ENCODE data around the gene COL5A2.

The COL5A2 gene

DNA sequence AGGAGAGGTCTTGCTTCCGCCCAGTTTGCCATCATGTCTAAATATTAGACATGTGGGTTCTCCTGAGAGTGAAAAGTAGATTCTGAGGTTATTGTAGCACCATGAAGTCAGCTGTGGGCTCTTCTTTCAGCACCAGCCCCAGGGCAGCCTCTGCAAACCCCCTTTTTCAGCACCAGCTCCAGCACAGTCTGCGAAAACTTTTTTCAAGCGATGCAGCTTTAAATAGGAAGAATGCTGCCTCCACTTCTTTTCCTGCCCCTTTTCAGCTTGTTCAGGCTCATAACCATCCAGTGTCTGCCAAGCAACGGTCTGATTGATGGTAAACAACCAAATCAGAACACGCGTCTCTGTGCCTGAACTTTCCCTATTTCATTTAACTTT, at the start of gene COL5A2:
Gene COL5A2, minus strand, starts transcription at position 192 of the 381 bp plus-strand sequence. Its CDS starts 157 bp downstream, at position 35.
- Histone ChIP-seq H3K4me3 (ENCODE audit: low read length) (peak within 1 kb of the TSS; percentile 81), H3K36me3 (ENCODE audit: insufficient read depth, low read depth, low read length) (no peaks in the 10 kb centered on the region), H3K27me3 (ENCODE audit: insufficient read depth, low read length) (no peaks in the 10 kb centered on the region), H3K9ac (ENCODE audit: low read depth, low read length) (peak within 1 kb of the TSS; percentile 69; the same call in 1 of the 2 replicates), H3K27ac (ENCODE audit: low read length) (peak within 1 kb of the TSS; percentile 1), H3K4me1 (ENCODE audit: insufficient read depth, low read length) (peaks cover 16% of the 10 kb centered on the region), H3K9me3 (ENCODE audit: insufficient read depth, low read depth, low read length) (no peaks in the 10 kb centered on the region)

DNA sequence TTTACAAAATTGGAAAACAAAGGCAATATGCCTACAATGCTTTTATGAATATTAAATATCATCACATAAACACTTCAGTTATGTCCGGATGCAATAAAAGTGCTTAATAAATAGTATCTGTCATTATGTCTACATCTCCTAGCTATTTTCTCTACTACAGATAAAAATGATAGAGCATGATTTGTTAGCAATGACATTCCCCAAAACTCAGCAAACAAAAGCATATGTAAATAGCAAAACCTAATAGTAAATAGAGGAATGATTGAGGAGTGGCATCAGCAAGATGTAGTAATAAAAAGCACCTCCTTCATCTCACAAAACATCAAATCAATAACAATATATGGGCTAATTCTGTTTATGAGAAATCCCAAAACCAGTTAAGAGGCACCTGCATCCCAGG, 46.5 kb upstream of the COL5A2 start:
- H3K4me3 ChIP-seq (ENCODE audit: low read length) = no peak overlapping the region
- no peaks in the 10 kb centered on the region for H3K27me3 ChIP-seq (ENCODE audit: insufficient read depth, low read length)
- no peaks in the 10 kb centered on the region for H3K9me3 ChIP-seq (ENCODE audit: insufficient read depth, low read depth, low read length)
- H3K27ac ChIP-seq (ENCODE audit: low read length) = no peak overlapping the region
- no peaks in the 10 kb centered on the region for H3K36me3 ChIP-seq (ENCODE audit: insufficient read depth, low read depth, low read length)
- H3K9ac ChIP-seq (ENCODE audit: low read depth, low read length) = no peak overlapping the region
- H3K4me1 ChIP-seq (ENCODE audit: insufficient read depth, low read length) = peaks cover 3% of the 10 kb centered on the region; the same call in 1 of the 2 replicates

DNA sequence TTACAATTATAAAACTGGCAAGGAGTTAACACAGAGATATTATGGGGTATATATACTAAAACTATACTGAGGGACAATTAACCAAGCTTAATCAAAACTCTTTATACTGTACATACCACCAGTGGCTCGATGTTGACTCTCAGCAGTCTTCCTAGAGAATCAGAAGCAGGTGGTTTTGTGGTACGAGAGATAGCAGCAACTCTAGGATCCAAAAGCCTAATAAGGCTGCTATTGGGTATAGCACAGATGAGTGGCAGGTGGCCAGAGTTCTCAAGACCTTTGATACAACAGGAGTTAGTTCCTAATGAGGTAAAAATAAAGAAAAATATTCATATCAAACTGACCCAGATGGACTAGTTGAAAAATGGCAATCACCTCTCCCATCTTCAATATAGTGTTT, 45.5 kb upstream of the COL5A2 start:
- no peak overlapping the region for H3K4me3 ChIP-seq (ENCODE audit: low read length)

DNA sequence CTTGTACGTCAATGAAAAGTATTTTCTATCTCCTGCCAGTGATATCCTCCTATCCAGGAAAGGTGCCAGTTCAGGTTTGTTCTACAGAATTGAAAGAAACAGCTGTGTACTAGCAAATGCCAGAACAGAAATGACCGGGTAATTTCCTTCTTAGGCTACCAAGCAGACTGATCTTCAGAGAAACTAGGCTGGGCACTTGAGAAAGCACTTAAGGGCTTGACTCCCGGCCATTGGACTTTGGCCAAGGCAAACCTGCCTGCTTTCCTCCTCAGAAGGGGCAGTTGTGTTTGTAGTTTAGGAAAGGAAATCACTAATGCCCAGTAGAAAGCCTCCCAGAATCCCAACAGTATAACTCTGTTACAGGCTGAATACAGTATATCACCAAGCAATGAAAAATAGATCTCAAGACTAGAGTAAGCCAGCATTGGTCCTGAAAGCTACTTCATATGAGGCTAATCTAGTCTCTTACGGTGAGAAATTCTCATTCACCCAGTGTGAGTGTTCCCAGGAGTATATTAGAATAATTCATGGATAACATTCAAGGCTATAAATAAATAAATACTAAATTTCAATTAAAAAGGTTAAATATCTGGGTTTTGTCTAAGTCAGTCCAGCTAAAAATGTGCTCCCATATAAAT, 43.0 kb upstream of the COL5A2 start:
- H3K4me3 ChIP-seq (ENCODE audit: low read length) = no peak overlapping the region
- no peak overlapping the region for H3K27ac ChIP-seq (ENCODE audit: low read length)
- H3K9ac ChIP-seq (ENCODE audit: low read depth, low read length) = no peak overlapping the region
- no peaks in the 10 kb centered on the region for H3K9me3 ChIP-seq (ENCODE audit: insufficient read depth, low read depth, low read length)
- peaks cover 10% of the 10 kb centered on the region for H3K4me1 ChIP-seq (ENCODE audit: insufficient read depth, low read length)
- H3K36me3 ChIP-seq (ENCODE audit: insufficient read depth, low read depth, low read length) = no peaks in the 10 kb centered on the region
- no peaks in the 10 kb centered on the region for H3K27me3 ChIP-seq (ENCODE audit: insufficient read depth, low read length)

More for the DNA sequence above, 45.5 kb upstream of the COL5A2 start:
- H3K36me3 ChIP-seq (ENCODE audit: insufficient read depth, low read depth, low read length) = no peaks in the 10 kb centered on the region
- H3K9ac ChIP-seq (ENCODE audit: low read depth, low read length) = no peak overlapping the region
- no peaks in the 10 kb centered on the region for H3K27me3 ChIP-seq (ENCODE audit: insufficient read depth, low read length)
- no peaks in the 10 kb centered on the region for H3K9me3 ChIP-seq (ENCODE audit: insufficient read depth, low read depth, low read length)
- H3K27ac ChIP-seq (ENCODE audit: low read length) = no peak overlapping the region
- peaks cover 3% of the 10 kb centered on the region; the same call in 1 of the 2 replicates for H3K4me1 ChIP-seq (ENCODE audit: insufficient read depth, low read length)

DNA sequence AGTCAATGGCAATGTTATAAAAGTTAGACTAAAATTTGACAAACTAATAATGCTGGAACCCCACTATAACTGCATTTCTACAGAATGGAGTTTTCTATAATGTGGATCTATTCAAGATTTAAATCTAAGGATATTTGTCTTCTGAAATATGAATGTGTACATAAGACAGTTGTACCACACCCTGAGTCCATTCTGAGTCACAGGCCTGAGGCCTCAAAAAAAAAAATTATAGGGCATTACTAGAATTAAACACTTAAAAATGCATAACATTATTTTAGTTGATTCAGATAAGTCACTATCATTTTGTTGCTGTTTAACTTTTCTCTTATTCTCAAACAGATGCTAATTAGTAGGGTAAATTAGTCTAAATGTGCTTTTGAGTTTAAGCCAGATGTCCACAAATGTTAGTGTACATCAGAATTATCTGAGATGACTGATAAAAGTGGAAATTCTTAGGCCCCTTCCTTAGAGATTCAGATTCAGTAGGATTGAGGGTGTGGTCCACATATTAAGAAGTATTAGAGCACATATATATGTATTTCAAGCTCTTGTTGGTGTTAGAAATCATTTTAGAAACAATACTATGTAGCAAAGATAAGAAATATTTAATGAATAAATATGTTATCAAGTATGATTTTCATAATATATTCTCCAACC, 42.4 kb upstream of the COL5A2 start:
- H3K9ac ChIP-seq (ENCODE audit: low read depth, low read length) = no peak overlapping the region
- peaks cover 17% of the 10 kb centered on the region for H3K4me1 ChIP-seq (ENCODE audit: insufficient read depth, low read length)
- no peak overlapping the region for H3K4me3 ChIP-seq (ENCODE audit: low read length)
- no peaks in the 10 kb centered on the region for H3K36me3 ChIP-seq (ENCODE audit: insufficient read depth, low read depth, low read length)
- no peaks in the 10 kb centered on the region for H3K27me3 ChIP-seq (ENCODE audit: insufficient read depth, low read length)
- H3K9me3 ChIP-seq (ENCODE audit: insufficient read depth, low read depth, low read length) = no peaks in the 10 kb centered on the region
- H3K27ac ChIP-seq (ENCODE audit: low read length) = no peak overlapping the region

DNA sequence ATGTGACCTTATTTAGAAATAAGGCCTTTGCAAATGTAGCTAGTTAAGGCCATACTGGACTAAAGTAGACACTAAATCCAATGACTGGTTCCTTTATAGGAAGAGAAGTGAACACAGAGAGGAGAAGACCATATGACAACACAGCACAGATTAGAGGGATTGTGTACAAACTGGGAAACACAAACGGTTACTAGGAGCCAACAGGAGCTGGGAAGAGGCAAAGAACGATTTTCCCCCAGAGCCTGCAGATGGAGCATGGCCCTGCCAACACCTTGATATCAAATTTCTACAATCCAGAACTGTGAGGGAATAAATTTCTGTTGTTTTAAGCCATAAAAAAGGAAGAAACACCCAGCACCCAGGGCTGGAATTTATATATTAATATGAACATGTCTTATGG, 38.7 kb upstream of the COL5A2 start:
- H3K4me1 ChIP-seq (ENCODE audit: insufficient read depth, low read length) = peaks cover 42% of the 10 kb centered on the region

DNA sequence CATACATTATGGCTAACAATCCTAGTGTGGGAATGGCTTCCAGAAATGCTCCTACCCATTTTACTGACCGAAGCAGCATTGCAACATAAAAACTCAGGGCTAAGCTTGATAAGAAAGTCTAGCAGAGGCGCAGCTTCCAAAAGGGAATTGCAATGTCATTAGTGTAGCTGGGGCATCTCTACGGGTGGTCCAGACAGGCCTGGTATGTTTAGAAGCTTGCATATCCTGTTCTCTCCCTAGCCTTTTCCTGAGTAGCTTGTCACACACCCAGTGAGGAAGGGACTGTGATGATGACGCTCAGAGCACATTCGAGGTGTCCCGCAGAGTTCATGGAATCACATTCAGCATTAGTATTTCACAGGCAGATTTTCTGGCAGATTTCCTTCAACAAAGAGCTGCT, 38.0 kb upstream of the COL5A2 start:
- peaks cover 41% of the 10 kb centered on the region for H3K4me1 ChIP-seq (ENCODE audit: insufficient read depth, low read length)
- no peaks in the 10 kb centered on the region for H3K9me3 ChIP-seq (ENCODE audit: insufficient read depth, low read depth, low read length)
- peak overlapping the region; percentile 63; the same call in 1 of the 2 replicates for H3K9ac ChIP-seq (ENCODE audit: low read depth, low read length)
- peak overlapping the region; percentile 97 for H3K27ac ChIP-seq (ENCODE audit: low read length)
- H3K4me3 ChIP-seq (ENCODE audit: low read length) = peak overlapping the region; percentile 4
- H3K27me3 ChIP-seq (ENCODE audit: insufficient read depth, low read length) = no peaks in the 10 kb centered on the region
- no peaks in the 10 kb centered on the region for H3K36me3 ChIP-seq (ENCODE audit: insufficient read depth, low read depth, low read length)

More for the DNA sequence above, 38.7 kb upstream of the COL5A2 start:
- Histone ChIP-seq H3K9ac (ENCODE audit: low read depth, low read length) (peak overlapping the region; percentile 33; the same call in 1 of the 2 replicates), H3K9me3 (ENCODE audit: insufficient read depth, low read depth, low read length) (no peaks in the 10 kb centered on the region), H3K27ac (ENCODE audit: low read length) (no peak overlapping the region), H3K4me3 (ENCODE audit: low read length) (peak overlapping the region; percentile 4; the same call in 1 of the 2 replicates), H3K27me3 (ENCODE audit: insufficient read depth, low read length) (no peaks in the 10 kb centered on the region), H3K36me3 (ENCODE audit: insufficient read depth, low read depth, low read length) (no peaks in the 10 kb centered on the region)

DNA sequence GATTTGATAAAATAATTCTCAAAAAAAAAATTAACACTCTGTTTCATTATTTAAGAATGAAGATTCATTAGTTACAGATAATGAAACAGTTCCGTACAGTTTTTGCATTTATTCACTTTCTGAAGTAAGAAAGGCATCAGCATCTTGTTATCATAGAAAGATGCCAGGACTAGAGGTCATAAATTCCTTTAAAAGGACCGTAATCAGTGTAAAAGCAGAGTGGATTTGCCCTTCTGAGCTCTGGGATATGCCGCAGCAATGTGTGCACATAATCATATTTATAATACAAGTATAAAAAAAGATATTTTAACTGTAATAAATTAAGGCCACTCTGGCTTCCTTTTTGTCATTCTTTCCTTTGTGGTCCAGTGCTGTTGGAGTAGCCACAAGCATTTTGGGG, 37.5 kb upstream of the COL5A2 start:
- Histone ChIP-seq H3K36me3 (ENCODE audit: insufficient read depth, low read depth, low read length) (no peaks in the 10 kb centered on the region), H3K9ac (ENCODE audit: low read depth, low read length) (peak overlapping the region; percentile 63; the same call in 1 of the 2 replicates), H3K27me3 (ENCODE audit: insufficient read depth, low read length) (no peaks in the 10 kb centered on the region), H3K27ac (ENCODE audit: low read length) (peak overlapping the region; percentile 97), H3K4me3 (ENCODE audit: low read length) (peak overlapping the region; percentile 4; the same call in 1 of the 2 replicates), H3K9me3 (ENCODE audit: insufficient read depth, low read depth, low read length) (no peaks in the 10 kb centered on the region), H3K4me1 (ENCODE audit: insufficient read depth, low read length) (peaks cover 40% of the 10 kb centered on the region)

DNA sequence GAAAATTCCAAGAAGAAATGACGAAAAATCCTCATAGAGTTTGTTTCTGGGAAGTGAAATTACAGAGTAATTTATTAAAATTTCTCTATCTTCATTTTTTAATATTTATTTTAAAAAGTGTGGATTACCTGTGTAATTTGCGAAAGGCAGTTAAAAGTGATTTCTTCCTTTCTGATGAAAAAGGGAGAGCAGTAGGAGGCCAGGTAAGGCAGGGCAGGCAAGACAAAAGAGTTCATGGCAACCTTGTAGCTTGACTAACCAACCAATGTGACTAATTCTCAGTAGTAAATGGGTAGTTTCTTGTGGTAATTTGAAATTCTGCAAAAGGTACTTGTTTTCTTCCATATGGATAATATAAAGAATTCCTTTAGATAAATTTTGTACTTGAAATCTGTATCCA, 34.9 kb upstream of the COL5A2 start:
- Histone ChIP-seq H3K27me3 (ENCODE audit: insufficient read depth, low read length) (no peaks in the 10 kb centered on the region), H3K4me3 (ENCODE audit: low read length) (no peak overlapping the region), H3K9me3 (ENCODE audit: insufficient read depth, low read depth, low read length) (no peaks in the 10 kb centered on the region), H3K36me3 (ENCODE audit: insufficient read depth, low read depth, low read length) (no peaks in the 10 kb centered on the region), H3K9ac (ENCODE audit: low read depth, low read length) (no peak overlapping the region), H3K27ac (ENCODE audit: low read length) (no peak overlapping the region), H3K4me1 (ENCODE audit: insufficient read depth, low read length) (peaks cover 55% of the 10 kb centered on the region)

DNA sequence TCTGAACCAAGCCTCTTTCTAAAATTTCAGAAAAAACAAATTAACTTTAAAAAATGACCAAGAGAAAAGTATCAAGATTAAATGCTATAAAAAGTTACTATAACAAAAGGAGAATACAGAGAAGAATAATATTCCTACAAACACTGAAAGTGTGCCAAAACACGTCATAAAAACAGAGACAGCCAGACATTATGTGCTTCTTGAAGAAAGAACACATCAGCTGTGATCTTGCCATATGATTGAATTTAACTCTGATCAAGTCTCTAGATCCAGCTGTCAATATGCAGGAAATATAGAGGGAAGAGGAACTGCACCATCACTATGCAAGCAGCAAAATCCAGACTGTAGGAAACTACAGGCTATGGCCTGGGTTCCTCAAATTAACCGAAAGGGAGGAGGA, 33.7 kb upstream of the COL5A2 start:
- no peaks in the 10 kb centered on the region for H3K9me3 ChIP-seq (ENCODE audit: insufficient read depth, low read depth, low read length)
- H3K27ac ChIP-seq (ENCODE audit: low read length) = no peak overlapping the region
- no peaks in the 10 kb centered on the region for H3K27me3 ChIP-seq (ENCODE audit: insufficient read depth, low read length)
- no peak overlapping the region for H3K4me3 ChIP-seq (ENCODE audit: low read length)
- no peaks in the 10 kb centered on the region for H3K36me3 ChIP-seq (ENCODE audit: insufficient read depth, low read depth, low read length)
- peaks cover 63% of the 10 kb centered on the region for H3K4me1 ChIP-seq (ENCODE audit: insufficient read depth, low read length)
- H3K9ac ChIP-seq (ENCODE audit: low read depth, low read length) = no peak overlapping the region

DNA sequence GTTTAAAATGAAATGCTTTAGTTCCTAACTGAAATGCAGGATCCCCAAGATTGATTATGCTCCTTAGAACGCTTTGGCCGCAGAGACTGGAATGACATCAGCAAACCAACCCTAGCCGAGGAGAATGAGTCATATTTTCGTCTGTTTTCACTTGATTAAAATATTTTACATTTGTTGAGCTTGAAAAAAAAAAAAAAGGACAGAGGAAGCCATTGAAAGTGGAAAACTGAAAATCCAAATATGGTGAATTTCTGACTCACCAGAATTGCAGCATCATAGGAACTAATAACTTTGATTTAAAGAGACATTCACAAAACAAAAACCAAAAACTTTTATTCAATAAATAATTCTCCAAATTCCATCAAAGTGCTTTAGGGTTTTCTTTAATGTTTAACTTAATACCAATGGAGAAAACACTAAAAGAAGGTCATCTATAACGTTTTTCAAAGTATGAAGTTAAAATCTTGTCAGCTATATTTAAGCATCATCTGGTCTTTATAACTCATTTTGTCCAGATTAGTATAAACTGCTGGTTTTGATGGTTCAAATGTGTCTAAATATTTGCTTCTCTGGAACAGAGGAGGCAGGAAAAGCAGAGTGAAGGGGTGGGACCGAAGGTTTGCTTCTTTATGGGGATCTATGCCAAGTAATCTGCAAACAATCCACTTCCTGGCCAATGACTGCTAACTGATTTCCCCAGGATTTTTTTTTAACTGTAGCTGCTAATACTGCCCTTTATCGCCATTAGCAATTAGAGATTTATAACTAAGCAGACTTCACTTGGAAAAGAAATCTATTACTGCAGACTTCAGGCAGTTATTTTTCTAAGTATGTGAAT, 30.9 kb upstream of the COL5A2 start:
- no peak overlapping the region for H3K4me3 ChIP-seq (ENCODE audit: low read length)
- H3K4me1 ChIP-seq (ENCODE audit: insufficient read depth, low read length) = peaks cover 39% of the 10 kb centered on the region
- H3K9me3 ChIP-seq (ENCODE audit: insufficient read depth, low read depth, low read length) = no peaks in the 10 kb centered on the region
- H3K9ac ChIP-seq (ENCODE audit: low read depth, low read length) = no peak overlapping the region
- no peak overlapping the region for H3K27ac ChIP-seq (ENCODE audit: low read length)
- H3K27me3 ChIP-seq (ENCODE audit: insufficient read depth, low read length) = no peaks in the 10 kb centered on the region
- H3K36me3 ChIP-seq (ENCODE audit: insufficient read depth, low read depth, low read length) = no peaks in the 10 kb centered on the region
